Neural progenitor cell (in vitro differentiated cells): ENCODE results near the gene FJX1. TPM values are rescaled to one million over a fixed set of nuclear protein-coding genes. Genes with fewer than 3 reads are reported as not detected.

Experiments used
- DNase-seq: peaks from one replicate; pipeline ENCODE4 v3.0.0-alpha.2; 2016; ENCODE audit warnings: low spot score
- H2AFZ ChIP-seq: fragments of 200-600 bp; sonication (generic); replicated peaks from 2 replicates; pipeline ENCODE4 v1.6.1; 2016; ENCODE audit warnings: antibody characterized with exemption
- H3F3A ChIP-seq: fragments of 200-600 bp; sonication (generic); 2 replicates; pipeline ENCODE4 v1.6.1; 2016; ENCODE audit warnings: antibody characterized with exemption, low read depth
- H3K27ac ChIP-seq: fragments of 200-600 bp; sonication (generic); 2 replicates; pipeline ENCODE4 v1.5.1; 2016; ENCODE audit warnings: mild to moderate bottlenecking
- H3K27me3 ChIP-seq: fragments of 200-600 bp; sonication (generic); 2 replicates; pipeline ENCODE4 v1.6.1; 2016; ENCODE audit warnings: mild to moderate bottlenecking, moderate library complexity
- H3K36me3 ChIP-seq: fragments of 200-600 bp; sonication (generic); 2 replicates; pipeline ENCODE4 v1.5.1; 2016
- H3K4me1 ChIP-seq: fragments of 200-600 bp; sonication (generic); 2 replicates; pipeline ENCODE4 v1.6.1; 2016; ENCODE audit warnings: mixed run types
- H3K4me2 ChIP-seq: fragments of 200-600 bp; sonication (generic); 2 replicates; pipeline ENCODE4 v1.6.1; 2016
- H3K4me3 ChIP-seq: fragments of 200-600 bp; sonication (generic); 2 replicates; pipeline ENCODE4 v1.5.1; 2016
- H3K79me2 ChIP-seq: fragments of 200-600 bp; sonication (generic); 2 replicates; pipeline ENCODE4 v1.6.1; 2016; ENCODE audit warnings: low read depth
- H3K9ac ChIP-seq: fragments of 200-600 bp; sonication (generic); 2 replicates; pipeline ENCODE4 v1.6.1; 2016
- H3K9me3 ChIP-seq: fragments of 200-600 bp; sonication (generic); 2 replicates; pipeline ENCODE4 v1.5.1; 2016; ENCODE audit warnings: low read depth
- H4K20me1 ChIP-seq: fragments of 200-600 bp; sonication (generic); 2 replicates; pipeline ENCODE4 v1.6.1; 2016; ENCODE audit warnings: low read depth
- H3K27ac Mint-ChIP-seq: 3 replicates; pipeline ENCODE4 v1.8.0; 2021; ENCODE audit warnings: mixed read lengths
- H3K27me3 Mint-ChIP-seq: 2 replicates; pipeline ENCODE4 v1.8.0; 2022; ENCODE audit warnings: low read depth, mild to moderate bottlenecking, inconsistent platforms, moderate library complexity, mixed read lengths; ENCODE audit not compliant: insufficient read depth
- H3K36me3 Mint-ChIP-seq: 3 replicates; pipeline ENCODE4 v1.8.0; 2021; ENCODE audit warnings: mixed read lengths
- H3K4me1 Mint-ChIP-seq: 3 replicates; pipeline ENCODE4 v1.8.0; 2021; ENCODE audit warnings: mixed read lengths
- H3K4me3 Mint-ChIP-seq: 3 replicates; pipeline ENCODE4 v1.8.0; 2021; ENCODE audit warnings: mild to moderate bottlenecking, moderate library complexity, mixed read lengths
- H3K9me3 Mint-ChIP-seq: 3 replicates; pipeline ENCODE4 v1.8.0; 2020; ENCODE audit warnings: mixed read lengths
- CTCF ChIP-seq: fragments of 200-600 bp; sonication (generic); IDR thresholded peaks from 2 replicates; pipeline ENCODE4 v1.5.1; 2017; ENCODE audit warnings: antibody characterized with exemption, mild to moderate bottlenecking
- EZH2 ChIP-seq: fragments of 200-600 bp; sonication (generic); IDR thresholded peaks from 2 replicates; pipeline ENCODE4 v1.6.1; 2017; ENCODE audit warnings: antibody characterized with exemption, mild to moderate bottlenecking, moderate library complexity
- EZH2phosphoT487 ChIP-seq: fragments of 200-600 bp; sonication (generic); IDR thresholded peaks from 2 replicates; pipeline ENCODE4 v1.6.1; 2017; ENCODE audit warnings: antibody characterized with exemption
- total RNA-seq: library from RNA; depleted of rRNA; stranded (reverse); fragments of >200 nt; gene quantifications from 2 replicates; pipeline ENCODE4 v1.2.3, GENCODE V29; 2015; ENCODE audit warnings: low replicate concordance

The FJX1 gene
- total RNA-seq, 1 donor from 2014 or later, result 53.3 TPM

GRCh38 chr11:35602979-35603378, 15.3 kb upstream of the FJX1 start:
- no peak overlapping the region for H3K4me3 ChIP-seq
- H3K27ac Mint-ChIP-seq, result no peak overlapping the region
- no peaks in the 10 kb centered on the region for H3K9me3 ChIP-seq
- TF ChIP-seq EZH2phosphoT487 (no peak), EZH2 (no peak), CTCF (no peak)
- no peak overlapping the region for H3K27ac ChIP-seq
- H3K36me3 ChIP-seq, result no peaks in the 10 kb centered on the region
- H2AFZ ChIP-seq, result no peak overlapping the region
- peaks cover 12% of the 10 kb centered on the region for H3K4me1 ChIP-seq
- no peak overlapping the region for H3K9ac ChIP-seq
- H3K9me3 Mint-ChIP-seq, result no peaks in the 10 kb centered on the region
- H3K27me3 ChIP-seq, result no peaks in the 10 kb centered on the region
- DNase-seq, result no peak
- no peaks in the 10 kb centered on the region for H3K36me3 Mint-ChIP-seq
- H4K20me1 ChIP-seq, result no peaks in the 10 kb centered on the region
- no peak overlapping the region for H3K4me2 ChIP-seq
- peaks cover 14% of the 10 kb centered on the region for H3K4me1 Mint-ChIP-seq
- H3K79me2 ChIP-seq, result no peaks in the 10 kb centered on the region
- H3F3A ChIP-seq, result peaks cover 5% of the 10 kb centered on the region
- peaks cover 4% of the 10 kb centered on the region for H3K27me3 Mint-ChIP-seq
- no peak overlapping the region for H3K4me3 Mint-ChIP-seq

DNA sequence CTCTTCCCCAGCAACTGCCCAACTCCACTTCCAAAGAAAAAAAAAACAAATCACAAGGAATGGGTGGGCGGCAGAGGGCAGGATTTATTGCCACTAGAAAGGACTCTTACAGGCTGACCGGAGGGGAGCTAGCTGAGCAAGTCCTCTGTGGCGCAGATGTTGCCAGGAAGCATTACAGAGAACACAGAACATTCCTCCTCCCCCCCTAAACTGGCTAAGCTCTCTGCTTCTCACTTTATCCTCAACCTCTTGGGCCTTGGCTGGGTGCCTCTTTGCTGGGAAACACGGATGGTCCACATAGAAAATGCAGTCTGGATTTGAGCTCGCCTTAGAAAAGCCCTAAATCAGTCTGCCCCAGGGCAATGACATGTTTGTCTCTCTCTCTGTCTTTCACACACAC, 12.6 kb upstream of the FJX1 start:
- Mint-ChIP-seq H3K4me1 (peaks cover 24% of the 10 kb centered on the region), H3K27ac (no peak overlapping the region), H3K27me3 (peaks cover 7% of the 10 kb centered on the region), H3K9me3 (no peaks in the 10 kb centered on the region), H3K4me3 (no peak overlapping the region), H3K36me3 (no peaks in the 10 kb centered on the region)
- DNase-seq, result peak; percentile 23
- Histone ChIP-seq H3K9me3 (no peaks in the 10 kb centered on the region), H4K20me1 (no peaks in the 10 kb centered on the region), H3K4me2 (no peak overlapping the region), H3K79me2 (no peaks in the 10 kb centered on the region), H3K27ac (no peak overlapping the region), H3K4me1 (peaks cover 34% of the 10 kb centered on the region), H3K9ac (no peak overlapping the region), H2AFZ (no peak overlapping the region), H3K36me3 (no peaks in the 10 kb centered on the region), H3K27me3 (no peaks in the 10 kb centered on the region), H3F3A (peaks cover 30% of the 10 kb centered on the region), H3K4me3 (no peak overlapping the region)
- TF ChIP-seq EZH2 (no peak), CTCF (no peak), EZH2phosphoT487 (no peak)

DNA sequence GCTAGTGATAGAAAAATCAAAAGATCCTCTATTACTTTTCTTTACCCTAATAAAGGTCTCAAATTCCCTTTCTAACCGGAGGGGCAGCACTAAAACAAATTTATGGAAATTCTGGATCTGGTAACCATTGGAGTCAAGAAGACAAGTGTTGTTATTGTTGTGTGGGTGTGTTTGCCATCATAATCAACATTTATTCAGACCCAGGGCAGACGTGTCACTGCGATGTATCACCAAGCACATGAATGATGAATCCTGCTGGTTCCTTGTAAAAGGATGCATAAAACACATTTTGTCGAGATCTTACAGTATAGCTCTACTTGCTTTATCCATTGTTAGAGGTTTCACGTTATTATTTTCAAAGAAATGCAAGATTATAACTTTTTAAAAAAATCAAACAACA, 12.1 kb upstream of the FJX1 start:
- Mint-ChIP-seq H3K36me3 (no peaks in the 10 kb centered on the region), H3K27ac (no peak overlapping the region), H3K27me3 (peaks cover 7% of the 10 kb centered on the region), H3K4me1 (peaks cover 24% of the 10 kb centered on the region), H3K4me3 (no peak overlapping the region), H3K9me3 (no peaks in the 10 kb centered on the region)
- Histone ChIP-seq H3F3A (peaks cover 35% of the 10 kb centered on the region), H3K79me2 (no peaks in the 10 kb centered on the region), H3K9me3 (no peaks in the 10 kb centered on the region), H3K4me3 (no peak overlapping the region), H4K20me1 (no peaks in the 10 kb centered on the region), H3K27me3 (no peaks in the 10 kb centered on the region), H3K36me3 (no peaks in the 10 kb centered on the region), H3K4me1 (peaks cover 39% of the 10 kb centered on the region), H3K27ac (no peak overlapping the region), H3K4me2 (no peak overlapping the region), H2AFZ (no peak overlapping the region), H3K9ac (no peak overlapping the region)
- no peak for TF ChIP-seq EZH2
- no peak for TF ChIP-seq EZH2phosphoT487
- no peak for TF ChIP-seq CTCF
- no peak for DNase-seq
